Endothelial cell (in vitro differentiated cells): Measurements from ENCODE around the gene EN2. TPM values are rescaled to one million over a fixed set of nuclear protein-coding genes. Genes with fewer than 3 reads are reported as not detected.
A peak's percentile ranks its signal among the peaks of the same experiment; 100 is the strongest.

Experiments
- DNase-seq: peaks from one replicate; pipeline ENCODE4 v3.0.0; 2021; ENCODE audit warnings: low spot score
- H3K27ac Mint-ChIP-seq: one replicate; pipeline ENCODE4 v1.8.0; 2021; ENCODE audit warnings: mixed read lengths, inconsistent platforms; ENCODE audit not compliant: unreplicated experiment
- H3K27me3 Mint-ChIP-seq: one replicate; pipeline ENCODE4 v1.8.0; 2021; ENCODE audit warnings: mild to moderate bottlenecking, moderate library complexity, mixed read lengths, inconsistent platforms; ENCODE audit not compliant: unreplicated experiment
- H3K36me3 Mint-ChIP-seq: one replicate; pipeline ENCODE4 v1.8.0; 2021; ENCODE audit warnings: mild to moderate bottlenecking, low read depth, mixed read lengths, inconsistent platforms; ENCODE audit not compliant: unreplicated experiment
- H3K4me1 Mint-ChIP-seq: one replicate; pipeline ENCODE4 v1.8.0; 2021; ENCODE audit warnings: mild to moderate bottlenecking, mixed read lengths, inconsistent platforms; ENCODE audit not compliant: unreplicated experiment
- H3K4me3 Mint-ChIP-seq: one replicate; pipeline ENCODE4 v1.8.0; 2021; ENCODE audit warnings: mild to moderate bottlenecking, mixed read lengths, inconsistent platforms; ENCODE audit not compliant: unreplicated experiment
- H3K9me3 Mint-ChIP-seq: one replicate; pipeline ENCODE4 v1.8.0; 2021; ENCODE audit warnings: mixed read lengths, inconsistent platforms; ENCODE audit not compliant: unreplicated experiment
- CTCF ChIP-seq: fragments of 200-600 bp; sonication (generic); IDR thresholded peaks from one replicate; pipeline ENCODE4 v1.5.0; 2021; ENCODE audit warnings: antibody characterized with exemption; ENCODE audit not compliant: unreplicated experiment
- total RNA-seq: library from RNA; stranded (reverse); fragmentation: NEBNext Ultra II Directional; extraction: Animal tissue kit (Norgen Biotek cat#: 25700); gene quantifications from one replicate; pipeline ENCODE4 v1.2.1, GENCODE V29; 2021; ENCODE audit not compliant: unreplicated experiment

EN2 gene
- total RNA-seq, 1 donor from 2014 or later: 2.1 TPM

GRCh38 chr7:155509725-155510551 is 52.0 kb downstream of the EN2 start:
- no peak for DNase-seq
- Mint-ChIP-seq H3K27me3 (peaks cover 20% of the 10 kb centered on the region), H3K27ac (no peak overlapping the region), H3K4me3 (peak overlapping the region; percentile 94), H3K36me3 (no peaks in the 10 kb centered on the region), H3K4me1 (peaks cover 45% of the 10 kb centered on the region), H3K9me3 (no peaks in the 10 kb centered on the region)
- peak; percentile 16 for TF ChIP-seq CTCF

GRCh38 chr7:155510975-155511701 is 53.2 kb downstream of the EN2 start:
- peak overlapping the region; percentile 76 for H3K4me3 Mint-ChIP-seq
- peaks cover 41% of the 10 kb centered on the region for H3K4me1 Mint-ChIP-seq
- TF ChIP-seq CTCF: no peak
- no peaks in the 10 kb centered on the region for H3K36me3 Mint-ChIP-seq
- no peak overlapping the region for H3K27ac Mint-ChIP-seq
- H3K9me3 Mint-ChIP-seq: no peaks in the 10 kb centered on the region
- DNase-seq: no peak
- peaks cover 26% of the 10 kb centered on the region for H3K27me3 Mint-ChIP-seq

- Mint-ChIP-seq H3K4me3 (no peak overlapping the region), H3K27ac (no peak overlapping the region), H3K27me3 (peaks cover 28% of the 10 kb centered on the region)
Measured at GRCh38 chr7:155511702-155511996, 53.7 kb downstream of the EN2 start.

GRCh38 chr7:155512246-155512887 is 54.4 kb downstream of the EN2 start:
- H3K9me3 Mint-ChIP-seq: no peaks in the 10 kb centered on the region
- H3K27me3 Mint-ChIP-seq: peaks cover 30% of the 10 kb centered on the region
- peaks cover 34% of the 10 kb centered on the region for H3K4me1 Mint-ChIP-seq
- no peaks in the 10 kb centered on the region for H3K36me3 Mint-ChIP-seq
- no peak overlapping the region for H3K27ac Mint-ChIP-seq
- no peak for DNase-seq
- H3K4me3 Mint-ChIP-seq: no peak overlapping the region
- TF ChIP-seq CTCF: no peak

More at GRCh38 chr7:155511702-155511996, 53.7 kb downstream of the EN2 start:
- peaks cover 40% of the 10 kb centered on the region for H3K4me1 Mint-ChIP-seq
- no peaks in the 10 kb centered on the region for H3K9me3 Mint-ChIP-seq
- DNase-seq: no peak
- no peak for TF ChIP-seq CTCF
- H3K36me3 Mint-ChIP-seq: no peaks in the 10 kb centered on the region
